IPS DF 6.9 (cell line): Measurements from ENCODE around the gene OR2AJ1.
A peak's percentile ranks its signal among the peaks of the same experiment; 100 is the strongest.
"Not testable (repeated sequence)": the region's sequence is repeated elsewhere in the genome, so short reads cannot be mapped to it uniquely, and the experiment has no call there.

ENCODE experiments used
- DNase-seq: peaks from one replicate; pipeline ENCODE4 v3.0.0-alpha.2; 2013; ENCODE audit warnings: low read depth, low spot score
- H3K27ac ChIP-seq: one replicate; pipeline ENCODE4 v1.5.1; 2013; ENCODE audit warnings: low read length, control low read depth
- H3K27me3 ChIP-seq: 2 replicates; pipeline ENCODE4 v1.6.1; 2013; ENCODE audit warnings: mild to moderate bottlenecking, low read length; ENCODE audit not compliant: control insufficient read depth, insufficient read depth
- H3K36me3 ChIP-seq: 2 replicates; pipeline ENCODE4 v1.6.1; 2013; ENCODE audit warnings: low read length; ENCODE audit not compliant: control insufficient read depth, insufficient read depth
- H3K4me1 ChIP-seq: 2 replicates; pipeline ENCODE4 v1.6.1; 2013; ENCODE audit warnings: low read length; ENCODE audit not compliant: control insufficient read depth, insufficient read depth
- H3K4me3 ChIP-seq: 2 replicates; pipeline ENCODE4 v1.5.1; 2013; ENCODE audit warnings: mild to moderate bottlenecking, low read length
- H3K9me3 ChIP-seq: 2 replicates; pipeline ENCODE4 v1.6.1; 2013; ENCODE audit warnings: low read length, inconsistent platforms; ENCODE audit not compliant: control insufficient read depth, insufficient read depth
- WGBS: extraction: QIAGEN DNeasy Blood & Tissue Kit; methylation state at CpG from one replicate; pipeline ENCODE4 v1.1.7; 2013; ENCODE audit warnings: mixed read lengths, missing lambda C conversion rate; ENCODE audit not compliant: insufficient read length, insufficient coverage; 5-methylcytosine and 5-hydroxymethylcytosine counted together

Gene OR2AJ1

GRCh38 chr1:247913786-247914185, 10.9 kb upstream of the OR2AJ1 start:
- no CpG with 5 or more reads among the region's 2 CpGs for WGBS
- DNase-seq: no peak
- Histone ChIP-seq H3K36me3 (no peaks in the 10 kb centered on the region), H3K9me3 (no peaks in the 10 kb centered on the region), H3K4me1 (no peaks in the 10 kb centered on the region), H3K27ac (no peak overlapping the region), H3K4me3 (no peak overlapping the region), H3K27me3 (no peaks in the 10 kb centered on the region)

- no CpG with 5 or more reads among the region's 4 CpGs for WGBS
- Histone ChIP-seq H3K27ac (no peak overlapping the region), H3K27me3 (no peaks in the 10 kb centered on the region), H3K4me1 (no peaks in the 10 kb centered on the region), H3K36me3 (no peaks in the 10 kb centered on the region), H3K4me3 (no peak overlapping the region), H3K9me3 (no peaks in the 10 kb centered on the region)
- DNase-seq: no peak
Measured at GRCh38 chr1:247914941-247915662, 9.6 kb upstream of the OR2AJ1 start.

- Histone ChIP-seq H3K4me3 (no peak within 1 kb of the TSS), H3K9me3 (no peaks in the 10 kb centered on the region), H3K36me3 (no peaks in the 10 kb centered on the region), H3K27me3 (no peaks in the 10 kb centered on the region), H3K27ac (no peak within 1 kb of the TSS), H3K4me1 (no peaks in the 10 kb centered on the region)
- WGBS: no CpG with 5 or more reads among the region's 2 CpGs
- no peak for DNase-seq
Measured at GRCh38 chr1:247919952-247920351, 4.7 kb upstream of the OR2AJ1 start, which contains the start of gene OR2T8. TSS of gene OR2T8 (plus strand) at chr1:247920252. CDS start at chr1:247921018, 766 bp downstream.

GRCh38 chr1:247923941-247924340, 748 bp upstream of the OR2AJ1 start:
- no peaks in the 10 kb centered on the region for H3K36me3 ChIP-seq
- H3K27me3 ChIP-seq: no peaks in the 10 kb centered on the region
- no peak overlapping the region for H3K27ac ChIP-seq
- DNase-seq: no peak
- H3K4me3 ChIP-seq: no peak overlapping the region
- no CpG with 5 or more reads among the region's 3 CpGs for WGBS
- H3K9me3 ChIP-seq: no peaks in the 10 kb centered on the region
- H3K4me1 ChIP-seq: no peaks in the 10 kb centered on the region

GRCh38 chr1:247933989-247934388, 9.3 kb downstream of the OR2AJ1 start:
- WGBS: no CpG with 5 or more reads among the region's 8 CpGs
- no peaks in the 10 kb centered on the region for H3K9me3 ChIP-seq
- H3K4me3 ChIP-seq: no peak overlapping the region
- no peaks in the 10 kb centered on the region for H3K4me1 ChIP-seq
- H3K36me3 ChIP-seq: no peaks in the 10 kb centered on the region
- no peaks in the 10 kb centered on the region for H3K27me3 ChIP-seq
- DNase-seq: no peak
- no peak overlapping the region for H3K27ac ChIP-seq

- H3K4me3 ChIP-seq: no peak overlapping the region
- DNase-seq: no peak
- no peaks in the 10 kb centered on the region for H3K27me3 ChIP-seq
- no peaks in the 10 kb centered on the region for H3K9me3 ChIP-seq
- no peaks in the 10 kb centered on the region for H3K36me3 ChIP-seq
- no peaks in the 10 kb centered on the region for H3K4me1 ChIP-seq
- no CpG with 5 or more reads among the region's 9 CpGs for WGBS
- no peak overlapping the region for H3K27ac ChIP-seq
Measured at GRCh38 chr1:247935781-247936180, 11.1 kb downstream of the OR2AJ1 start.

GRCh38 chr1:247936415-247936814, 11.7 kb downstream of the OR2AJ1 start:
- no peaks in the 10 kb centered on the region for H3K9me3 ChIP-seq
- H3K4me3 ChIP-seq: no peak overlapping the region
- no CpG with 5 or more reads among the region's 18 CpGs for WGBS
- H3K27me3 ChIP-seq: no peaks in the 10 kb centered on the region
- H3K27ac ChIP-seq: no peak overlapping the region
- H3K36me3 ChIP-seq: no peaks in the 10 kb centered on the region
- no peaks in the 10 kb centered on the region for H3K4me1 ChIP-seq
- DNase-seq: no peak

- not testable (repeated sequence) for H3K4me3 ChIP-seq, H3K36me3 ChIP-seq, H3K4me1 ChIP-seq, H3K27ac ChIP-seq, H3K27me3 ChIP-seq, H3K9me3 ChIP-seq
- peak; percentile 89 for DNase-seq
- no CpG with 5 or more reads among the region's 44 CpGs for WGBS
Measured at GRCh38 chr1:247936965-247937734, 12.5 kb downstream of the OR2AJ1 start.

GRCh38 chr1:247942624-247943023, 17.9 kb downstream of the OR2AJ1 start:
- Histone ChIP-seq H3K27ac (no peak overlapping the region), H3K9me3 (peaks cover 1% of the 10 kb centered on the region), H3K4me1 (no peaks in the 10 kb centered on the region), H3K36me3 (no peaks in the 10 kb centered on the region), H3K4me3 (no peak overlapping the region), H3K27me3 (no peaks in the 10 kb centered on the region)
- no CpG with 5 or more reads among the region's 6 CpGs for WGBS
- no peak for DNase-seq

- Histone ChIP-seq H3K4me1 (no peaks in the 10 kb centered on the region), H3K4me3 (no peak within 1 kb of the TSS), H3K27ac (no peak within 1 kb of the TSS), H3K9me3 (peaks cover 7% of the 10 kb centered on the region), H3K36me3 (no peaks in the 10 kb centered on the region), H3K27me3 (no peaks in the 10 kb centered on the region)
- DNase-seq: no peak
- WGBS: no CpG with 5 or more reads among the region's 3 CpGs
Measured at GRCh38 chr1:247948558-247948957, 23.9 kb downstream of the OR2AJ1 start, which contains the start of gene OR2L8. TSS of gene OR2L8 (plus strand) at chr1:247948858. CDS start at chr1:247948858, 0 bp downstream.
